ENCODE data around the gene PCDHGC4.
A peak's percentile ranks its signal among the peaks of the same experiment; 100 is the strongest.

Gene PCDHGC4

DNA sequence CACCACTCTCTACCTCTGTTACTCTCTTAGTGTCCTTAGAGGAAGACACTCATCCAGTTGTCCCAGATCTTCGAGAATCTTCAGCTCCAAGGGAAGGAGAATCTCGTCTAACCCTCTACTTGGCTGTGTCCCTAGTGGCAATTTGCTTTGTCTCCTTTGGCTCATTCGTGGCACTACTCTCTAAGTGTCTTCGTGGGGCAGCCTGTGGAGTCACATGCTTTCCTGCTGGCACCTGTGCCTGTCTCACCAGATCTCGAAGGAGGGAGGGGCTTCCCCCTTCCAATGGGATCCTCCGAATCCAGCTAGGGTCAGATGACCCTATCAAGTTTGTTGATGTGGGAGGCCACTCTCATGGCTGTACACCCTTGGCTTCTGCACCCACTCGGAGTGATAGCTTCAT lies 2.3 kb downstream of the PCDHGC4 start:
- Mint-ChIP-seq H3K4me3 (peak overlapping the region; percentile 17), H3K4me1 (peaks cover 62% of the 10 kb centered on the region), H3K36me3 (ENCODE audit: low read depth) (peaks cover 76% of the 10 kb centered on the region), H3K9me3 (peaks cover 60% of the 10 kb centered on the region), H3K27ac (no peak overlapping the region), H3K27me3 (ENCODE audit: low read depth, poor library complexity) (peaks cover 6% of the 10 kb centered on the region)
- TF ChIP-seq, protein P1, sequence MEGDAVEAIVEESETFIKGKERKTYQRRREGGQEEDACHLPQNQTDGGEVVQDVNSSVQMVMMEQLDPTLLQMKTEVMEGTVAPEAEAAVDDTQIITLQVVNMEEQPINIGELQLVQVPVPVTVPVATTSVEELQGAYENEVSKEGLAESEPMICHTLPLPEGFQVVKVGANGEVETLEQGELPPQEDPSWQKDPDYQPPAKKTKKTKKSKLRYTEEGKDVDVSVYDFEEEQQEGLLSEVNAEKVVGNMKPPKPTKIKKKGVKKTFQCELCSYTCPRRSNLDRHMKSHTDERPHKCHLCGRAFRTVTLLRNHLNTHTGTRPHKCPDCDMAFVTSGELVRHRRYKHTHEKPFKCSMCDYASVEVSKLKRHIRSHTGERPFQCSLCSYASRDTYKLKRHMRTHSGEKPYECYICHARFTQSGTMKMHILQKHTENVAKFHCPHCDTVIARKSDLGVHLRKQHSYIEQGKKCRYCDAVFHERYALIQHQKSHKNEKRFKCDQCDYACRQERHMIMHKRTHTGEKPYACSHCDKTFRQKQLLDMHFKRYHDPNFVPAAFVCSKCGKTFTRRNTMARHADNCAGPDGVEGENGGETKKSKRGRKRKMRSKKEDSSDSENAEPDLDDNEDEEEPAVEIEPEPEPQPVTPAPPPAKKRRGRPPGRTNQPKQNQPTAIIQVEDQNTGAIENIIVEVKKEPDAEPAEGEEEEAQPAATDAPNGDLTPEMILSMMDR (IDR thresholded peaks at IDR 0.05) = no peak
- no peak for DNase-seq

DNA sequence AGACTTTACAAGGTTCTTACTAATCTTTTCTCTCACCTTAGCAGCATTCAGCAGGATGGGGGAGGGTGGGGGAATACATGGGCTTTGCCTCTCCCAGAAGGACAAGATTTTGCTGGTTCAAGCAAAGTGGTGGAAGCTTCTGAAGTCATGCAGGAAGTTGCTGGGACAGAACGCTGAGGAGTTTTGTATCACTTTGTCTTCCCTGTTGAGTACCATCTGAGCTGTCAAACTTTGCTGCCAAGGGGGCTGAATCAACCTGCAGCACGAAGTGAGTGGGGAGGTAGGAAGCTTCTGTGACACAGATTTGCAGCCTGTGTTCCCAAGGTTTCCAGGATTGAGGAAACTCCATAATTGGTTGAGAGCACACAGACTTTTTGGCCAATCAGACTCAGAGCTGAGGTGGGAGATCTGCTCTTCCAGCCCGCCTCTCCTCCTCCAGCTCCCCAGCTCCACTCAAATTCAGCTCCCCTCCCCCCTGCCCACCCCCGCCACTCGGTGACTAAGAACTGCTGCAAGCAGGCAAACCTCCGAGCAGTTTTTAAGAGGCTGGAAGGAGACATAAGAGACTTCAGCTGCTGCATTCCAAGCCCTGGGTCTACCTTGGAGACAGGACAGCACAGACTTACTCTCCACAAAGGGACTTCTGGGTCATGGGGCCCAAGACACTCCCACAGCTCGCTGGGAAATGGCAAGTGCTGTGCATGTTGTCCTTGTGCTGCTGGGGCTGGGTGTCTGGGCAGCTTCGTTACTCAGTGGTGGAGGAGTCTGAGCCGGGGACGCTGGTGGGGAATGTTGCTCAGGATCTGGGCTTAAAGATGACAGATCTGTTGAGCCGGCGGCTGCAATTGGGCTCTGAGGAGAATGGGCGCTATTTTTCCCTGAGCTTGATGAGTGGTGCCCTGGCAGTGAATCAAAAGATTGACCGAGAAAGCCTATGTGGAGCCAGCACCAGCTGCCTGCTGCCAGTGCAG lies 4.0 kb downstream of the PCDHGC4 start, which contains the start of gene PCDHGC5:
Gene PCDHGC5 (plus strand): TSS at position 491 of the 971 bp plus-strand sequence. CDS start 160 bp downstream, at position 651.
- peaks cover 60% of the 10 kb centered on the region for H3K9me3 Mint-ChIP-seq
- no peak for DNase-seq
- peak within 1 kb of the TSS; percentile 36 for H3K27ac Mint-ChIP-seq
- H3K36me3 Mint-ChIP-seq (ENCODE audit: low read depth) = peaks cover 79% of the 10 kb centered on the region
- H3K4me3 Mint-ChIP-seq = no peak within 1 kb of the TSS
- peaks cover 6% of the 10 kb centered on the region for H3K27me3 Mint-ChIP-seq (ENCODE audit: low read depth, poor library complexity)
- TF ChIP-seq, protein P1 (IDR thresholded peaks at IDR 0.05) = no peak
- peaks cover 57% of the 10 kb centered on the region for H3K4me1 Mint-ChIP-seq

DNA sequence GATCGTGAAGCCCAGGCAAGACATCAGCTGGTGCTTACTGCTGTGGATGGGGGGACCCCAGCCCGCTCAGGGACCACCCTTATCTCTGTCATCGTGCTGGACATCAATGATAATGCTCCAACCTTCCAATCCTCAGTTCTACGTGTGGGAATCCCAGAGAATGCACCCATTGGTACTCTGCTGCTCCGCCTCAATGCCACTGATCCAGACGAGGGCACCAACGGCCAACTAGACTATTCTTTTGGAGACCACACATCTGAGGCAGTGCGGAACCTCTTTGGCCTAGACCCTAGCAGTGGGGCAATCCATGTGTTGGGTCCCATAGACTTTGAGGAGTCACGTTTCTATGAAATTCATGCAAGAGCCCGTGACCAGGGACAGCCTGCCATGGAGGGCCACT lies 5.0 kb downstream of the PCDHGC4 start:
- peaks cover 10% of the 10 kb centered on the region for H3K27me3 Mint-ChIP-seq (ENCODE audit: low read depth, poor library complexity)
- peaks cover 57% of the 10 kb centered on the region for H3K4me1 Mint-ChIP-seq
- DNase-seq = no peak
- TF ChIP-seq, protein P1 (IDR thresholded peaks at IDR 0.05) = no peak
- H3K4me3 Mint-ChIP-seq = no peak overlapping the region
- H3K9me3 Mint-ChIP-seq = peaks cover 59% of the 10 kb centered on the region
- no peak overlapping the region for H3K27ac Mint-ChIP-seq
- H3K36me3 Mint-ChIP-seq (ENCODE audit: low read depth) = peaks cover 77% of the 10 kb centered on the region

DNA sequence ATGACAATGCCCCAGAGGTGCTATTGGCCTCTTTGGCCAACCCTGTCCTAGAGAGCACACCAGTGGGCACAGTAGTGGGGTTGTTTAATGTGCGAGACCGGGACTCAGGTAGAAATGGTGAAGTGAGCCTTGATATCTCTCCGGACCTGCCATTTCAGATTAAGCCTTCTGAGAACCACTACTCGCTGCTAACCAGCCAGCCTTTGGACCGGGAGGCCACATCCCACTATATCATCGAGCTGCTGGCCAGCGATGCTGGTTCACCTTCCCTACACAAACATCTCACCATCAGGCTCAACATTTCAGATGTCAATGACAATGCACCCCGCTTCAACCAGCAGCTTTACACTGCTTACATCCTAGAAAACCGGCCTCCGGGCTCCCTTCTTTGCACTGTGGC lies 5.4 kb downstream of the PCDHGC4 start:
- H3K27ac Mint-ChIP-seq = no peak overlapping the region
- H3K4me1 Mint-ChIP-seq = peaks cover 57% of the 10 kb centered on the region
- H3K27me3 Mint-ChIP-seq (ENCODE audit: low read depth, poor library complexity) = peaks cover 10% of the 10 kb centered on the region
- H3K36me3 Mint-ChIP-seq (ENCODE audit: low read depth) = peaks cover 73% of the 10 kb centered on the region
- no peak for DNase-seq
- peaks cover 55% of the 10 kb centered on the region for H3K9me3 Mint-ChIP-seq
- no peak overlapping the region for H3K4me3 Mint-ChIP-seq
- TF ChIP-seq, protein P1 (IDR thresholded peaks at IDR 0.05) = no peak

DNA sequence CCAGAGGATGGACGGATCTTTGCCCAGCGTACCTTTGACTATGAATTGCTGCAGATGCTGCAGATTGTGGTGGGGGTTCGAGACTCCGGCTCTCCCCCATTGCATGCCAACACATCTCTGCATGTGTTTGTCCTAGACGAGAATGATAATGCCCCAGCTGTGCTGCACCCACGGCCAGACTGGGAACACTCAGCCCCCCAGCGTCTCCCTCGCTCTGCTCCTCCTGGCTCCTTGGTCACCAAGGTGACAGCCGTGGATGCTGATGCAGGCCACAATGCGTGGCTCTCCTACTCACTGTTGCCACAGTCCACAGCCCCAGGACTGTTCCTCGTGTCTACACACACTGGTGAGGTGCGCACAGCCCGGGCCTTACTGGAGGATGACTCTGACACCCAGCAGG lies 5.9 kb downstream of the PCDHGC4 start:
- H3K4me1 Mint-ChIP-seq = peaks cover 58% of the 10 kb centered on the region
- H3K9me3 Mint-ChIP-seq = peaks cover 51% of the 10 kb centered on the region
- peaks cover 68% of the 10 kb centered on the region for H3K36me3 Mint-ChIP-seq (ENCODE audit: low read depth)
- TF ChIP-seq, protein P1 (IDR thresholded peaks at IDR 0.05) = no peak
- H3K27ac Mint-ChIP-seq = no peak overlapping the region
- H3K27me3 Mint-ChIP-seq (ENCODE audit: low read depth, poor library complexity) = peaks cover 7% of the 10 kb centered on the region
- H3K4me3 Mint-ChIP-seq = no peak overlapping the region
- no peak for DNase-seq
